Skeletal muscle satellite cell (primary cell): Measurements from ENCODE around the gene PAM.

ENCODE experiments used
- H3K27me3 ChIP-seq: 2 replicates; pipeline ENCODE4 v1.7.0; 2013; ENCODE audit warnings: low read length; ENCODE audit not compliant: control insufficient read depth, insufficient read depth
- H3K36me3 ChIP-seq: 2 replicates; pipeline ENCODE4 v1.7.0; 2013; ENCODE audit warnings: mild to moderate bottlenecking, control low read depth, low read length; ENCODE audit not compliant: insufficient read depth
- H3K4me1 ChIP-seq: 2 replicates; pipeline ENCODE4 v1.7.0; 2013; ENCODE audit warnings: low read length; ENCODE audit not compliant: control insufficient read depth, insufficient read depth
- H3K4me2 ChIP-seq: 2 replicates; pipeline ENCODE4 v1.7.0; 2013; ENCODE audit warnings: mild to moderate bottlenecking, low read length
- H3K4me3 ChIP-seq: 2 replicates; pipeline ENCODE4 v1.7.0; 2013; ENCODE audit warnings: low read length
- H3K9ac ChIP-seq: 2 replicates; pipeline ENCODE4 v1.7.0; 2013; ENCODE audit warnings: mild to moderate bottlenecking, low read depth, low read length, moderate library complexity
- H3K9me3 ChIP-seq: replicated peaks from 2 replicates; pipeline ENCODE4 v1.7.0; 2013; ENCODE audit warnings: mild to moderate bottlenecking, control low read depth, low read length

PAM gene

DNA sequence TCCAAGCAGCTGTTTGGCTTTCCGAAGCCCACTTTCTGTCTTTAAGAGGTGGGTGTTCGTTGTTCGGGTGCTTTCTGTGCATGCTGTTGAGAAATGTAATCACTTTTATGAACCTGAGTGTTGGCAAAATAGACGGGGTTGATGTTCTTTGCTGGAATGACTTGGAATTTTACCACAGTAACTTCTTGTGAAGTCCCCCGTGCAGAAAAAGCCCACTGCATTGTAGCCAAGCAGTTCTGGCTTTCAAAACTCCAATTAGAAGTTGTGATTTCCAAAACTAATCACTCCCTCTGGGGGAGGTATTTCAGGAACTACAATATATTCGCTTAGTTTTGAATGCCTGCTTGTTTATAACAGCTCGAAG lies 111.1 kb downstream of the PAM start:
- Histone ChIP-seq H3K4me2 (peak overlapping the region; percentile 91), H3K4me1 (peaks cover 22% of the 10 kb centered on the region), H3K9ac (peak overlapping the region; percentile 95), H3K36me3 (peaks cover 9% of the 10 kb centered on the region), H3K4me3 (peak overlapping the region; percentile 86), H3K27me3 (no peaks in the 10 kb centered on the region), H3K9me3 (no peaks in the 10 kb centered on the region)

DNA sequence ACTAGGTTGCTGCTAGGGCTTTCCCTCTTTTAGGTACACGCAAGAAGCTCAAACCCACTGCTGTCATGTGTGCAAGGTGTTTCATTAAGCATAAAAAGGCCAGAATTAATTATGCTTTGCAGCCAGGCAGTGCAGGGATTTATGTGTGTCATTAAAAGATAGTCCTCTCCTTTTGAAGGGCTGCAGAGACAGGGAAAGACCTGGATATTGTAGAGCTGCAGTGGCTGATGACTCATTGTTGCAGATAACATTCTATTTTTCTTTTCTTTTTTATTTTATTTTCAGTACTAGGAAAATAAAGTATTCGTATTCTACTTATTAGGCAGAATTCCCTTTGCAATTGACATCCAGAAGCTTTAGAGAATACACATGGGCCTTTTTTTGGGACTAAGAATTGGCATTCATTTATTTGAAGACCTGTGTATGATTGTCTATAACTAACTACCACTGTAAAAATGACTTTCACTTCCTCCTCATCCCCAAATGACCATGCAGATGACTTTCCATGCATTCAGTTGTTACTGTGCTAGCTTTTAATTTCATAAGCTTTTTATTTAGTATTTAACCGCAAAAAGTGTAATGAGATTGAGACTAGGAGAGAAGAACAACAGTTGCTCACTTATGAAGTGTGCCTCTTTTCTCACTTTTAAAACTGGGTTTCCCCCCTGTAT lies 113.0 kb downstream of the PAM start:
- Histone ChIP-seq H3K36me3 (peaks cover 9% of the 10 kb centered on the region), H3K9me3 (no peaks in the 10 kb centered on the region), H3K27me3 (no peaks in the 10 kb centered on the region), H3K9ac (no peak overlapping the region), H3K4me3 (no peak overlapping the region), H3K4me2 (peak overlapping the region; percentile 1), H3K4me1 (peaks cover 22% of the 10 kb centered on the region)

DNA sequence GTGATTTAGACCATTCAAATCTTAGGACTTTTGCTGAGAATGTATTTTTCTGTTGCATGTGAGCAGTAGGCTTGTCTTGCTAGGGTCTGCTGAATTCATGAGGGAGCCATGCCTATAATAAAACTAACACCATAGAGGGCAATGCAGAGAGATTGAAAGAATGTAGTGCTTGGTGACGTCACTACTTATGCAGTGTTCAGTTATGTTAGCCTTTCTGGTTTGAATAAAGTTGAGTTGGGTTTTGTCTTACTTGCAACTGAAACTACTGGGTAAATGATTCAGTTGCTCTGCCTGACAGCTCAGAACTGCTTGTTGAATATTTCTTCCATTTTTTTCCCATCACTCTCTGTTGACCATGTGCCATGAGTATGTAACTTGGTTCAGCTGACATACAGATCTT lies 114.1 kb downstream of the PAM start:
- no peak overlapping the region for H3K4me2 ChIP-seq
- H3K4me1 ChIP-seq, result peaks cover 22% of the 10 kb centered on the region
- H3K27me3 ChIP-seq, result no peaks in the 10 kb centered on the region
- H3K36me3 ChIP-seq, result peaks cover 9% of the 10 kb centered on the region
- no peak overlapping the region for H3K4me3 ChIP-seq
- no peak overlapping the region for H3K9ac ChIP-seq
- H3K9me3 ChIP-seq, result no peaks in the 10 kb centered on the region

DNA sequence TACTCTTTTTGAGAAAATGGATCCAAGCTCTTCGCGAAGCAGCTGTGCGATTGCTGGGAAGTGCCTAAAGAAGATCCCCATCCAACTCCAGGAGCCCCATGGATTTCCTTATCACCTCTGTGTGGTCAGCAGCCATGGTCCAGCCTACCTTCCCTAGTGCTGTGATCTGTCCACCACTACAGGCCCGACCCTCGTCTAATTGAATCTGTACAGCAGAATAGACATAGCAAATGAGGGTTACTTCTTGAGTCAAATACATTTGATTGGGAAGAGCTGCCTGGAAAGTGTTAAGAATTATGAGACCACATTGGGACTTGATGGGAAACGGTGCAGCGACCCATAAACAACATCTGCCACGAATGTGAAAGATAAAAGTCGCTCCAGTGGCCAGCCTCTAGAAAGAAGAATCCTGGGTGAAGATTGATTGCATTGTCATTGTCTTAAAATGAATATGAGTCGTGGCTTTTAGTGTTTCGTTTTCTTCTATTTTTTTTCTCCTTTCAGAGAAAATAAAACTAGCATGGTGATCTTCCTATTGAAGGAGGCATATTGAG lies 118.4 kb downstream of the PAM start:
- peaks cover 9% of the 10 kb centered on the region for H3K36me3 ChIP-seq
- no peak overlapping the region for H3K9ac ChIP-seq
- no peaks in the 10 kb centered on the region for H3K27me3 ChIP-seq
- H3K4me2 ChIP-seq, result no peak overlapping the region
- no peaks in the 10 kb centered on the region for H3K4me1 ChIP-seq
- H3K4me3 ChIP-seq, result no peak overlapping the region
- H3K9me3 ChIP-seq, result no peaks in the 10 kb centered on the region

DNA sequence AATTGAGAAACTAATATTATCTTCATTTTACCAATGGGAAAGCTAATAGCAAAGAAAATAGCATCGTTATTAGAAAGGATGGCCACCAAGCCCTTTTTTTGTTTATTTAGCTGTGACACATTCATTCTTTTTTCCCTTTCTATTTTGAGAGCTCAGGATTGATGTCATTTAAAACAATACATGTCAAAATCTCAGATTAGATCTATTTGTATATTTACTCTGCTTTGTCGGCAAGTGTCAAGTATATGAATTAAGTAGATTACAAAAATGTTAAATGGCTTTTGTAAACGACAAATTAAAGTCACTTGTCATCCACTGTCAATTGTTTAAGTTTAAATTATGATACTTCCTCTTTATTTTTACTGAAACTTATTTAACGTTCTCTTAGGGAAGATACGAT lies 118.9 kb downstream of the PAM start:
- no peaks in the 10 kb centered on the region for H3K4me1 ChIP-seq
- H3K36me3 ChIP-seq, result peaks cover 7% of the 10 kb centered on the region
- no peak overlapping the region for H3K4me3 ChIP-seq
- H3K4me2 ChIP-seq, result no peak overlapping the region
- H3K9me3 ChIP-seq, result no peaks in the 10 kb centered on the region
- no peak overlapping the region for H3K9ac ChIP-seq
- H3K27me3 ChIP-seq, result no peaks in the 10 kb centered on the region

DNA sequence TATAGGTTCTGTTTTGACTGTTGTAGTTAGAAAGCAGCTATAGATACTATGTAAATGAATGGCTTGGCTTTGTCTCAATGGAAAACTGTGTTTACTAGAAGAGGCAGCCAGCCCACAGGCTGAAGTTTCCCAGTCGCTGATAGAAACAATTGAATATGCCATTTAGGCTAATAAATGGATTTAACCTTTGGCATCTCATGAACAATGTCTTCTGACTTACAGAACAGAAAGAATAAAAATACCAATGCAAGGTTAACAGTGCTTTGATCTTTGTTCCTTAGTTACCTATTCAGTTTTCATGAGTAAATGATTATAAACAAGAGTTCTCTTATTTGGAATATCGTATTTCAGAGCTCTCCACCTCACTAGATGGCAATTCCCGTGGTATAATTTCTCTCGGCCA lies 120.6 kb downstream of the PAM start:
- Histone ChIP-seq H3K4me3 (no peak overlapping the region), H3K9me3 (no peaks in the 10 kb centered on the region), H3K9ac (no peak overlapping the region), H3K4me1 (no peaks in the 10 kb centered on the region), H3K36me3 (no peaks in the 10 kb centered on the region), H3K27me3 (no peaks in the 10 kb centered on the region), H3K4me2 (no peak overlapping the region)

DNA sequence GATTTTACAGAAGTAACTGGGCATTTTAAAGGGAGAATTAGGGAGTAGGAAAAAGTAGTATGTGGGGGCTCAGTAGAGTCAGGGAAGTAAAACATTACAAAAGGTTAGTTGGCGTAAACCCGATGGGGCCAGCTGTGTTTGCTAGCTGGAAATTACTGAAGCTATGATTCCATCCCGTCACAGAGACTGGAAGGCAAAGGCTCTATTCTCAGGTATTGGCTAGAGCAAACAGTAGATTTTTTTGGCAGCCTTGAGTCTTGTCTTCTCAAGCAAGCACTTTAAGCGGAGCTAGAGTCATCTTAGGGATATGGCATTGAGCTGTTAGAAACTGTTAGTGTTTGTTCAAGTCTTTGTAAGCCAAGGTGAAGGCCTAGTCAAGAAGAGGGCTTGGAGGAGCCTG lies 121.5 kb downstream of the PAM start:
- no peaks in the 10 kb centered on the region for H3K36me3 ChIP-seq
- no peaks in the 10 kb centered on the region for H3K4me1 ChIP-seq
- no peak overlapping the region for H3K4me3 ChIP-seq
- no peak overlapping the region for H3K9ac ChIP-seq
- H3K27me3 ChIP-seq, result no peaks in the 10 kb centered on the region
- no peak overlapping the region for H3K4me2 ChIP-seq
- no peaks in the 10 kb centered on the region for H3K9me3 ChIP-seq

DNA sequence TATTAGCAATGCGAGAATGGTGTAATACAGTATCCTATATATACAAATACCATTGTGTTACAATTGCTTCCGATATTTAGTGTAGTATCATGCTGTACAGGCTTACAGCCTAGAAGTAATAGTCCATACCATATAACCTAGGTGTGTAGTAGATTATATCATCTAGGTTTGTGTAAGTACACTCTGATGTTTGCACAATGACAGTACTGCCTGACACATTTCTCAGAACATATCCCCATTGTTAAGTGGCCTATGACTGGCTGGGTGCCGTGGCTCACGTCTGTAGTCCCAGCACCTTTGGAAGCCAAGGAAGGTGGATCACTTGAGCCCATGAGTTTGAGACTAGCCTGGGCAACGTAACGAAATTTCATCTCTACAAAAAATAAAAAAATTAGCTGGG lies 124.6 kb downstream of the PAM start:
- no peak overlapping the region for H3K9ac ChIP-seq
- no peak overlapping the region for H3K4me3 ChIP-seq
- H3K27me3 ChIP-seq, result no peaks in the 10 kb centered on the region
- H3K4me2 ChIP-seq, result no peak overlapping the region
- H3K4me1 ChIP-seq, result peaks cover 4% of the 10 kb centered on the region
- no peaks in the 10 kb centered on the region for H3K36me3 ChIP-seq
- no peaks in the 10 kb centered on the region for H3K9me3 ChIP-seq

DNA sequence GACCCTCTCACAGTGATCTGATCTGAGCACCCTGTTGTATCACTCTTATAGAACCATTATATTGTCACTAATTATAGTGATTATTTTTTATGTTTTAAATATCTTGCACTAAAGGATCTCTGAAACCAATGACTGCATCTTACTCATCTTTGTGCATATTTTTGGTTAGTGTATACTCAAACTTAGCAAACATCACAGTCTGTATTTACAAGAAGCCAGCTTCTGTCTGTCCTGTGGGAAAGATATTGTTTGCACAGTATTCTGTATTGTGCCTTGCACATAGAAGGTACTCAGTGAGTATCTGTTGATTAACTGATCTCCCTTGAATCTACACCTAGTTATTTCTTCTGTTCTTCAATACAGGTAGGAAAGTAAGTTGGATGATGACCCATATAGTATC lies 131.5 kb downstream of the PAM start:
- Histone ChIP-seq H3K4me2 (no peak overlapping the region), H3K9ac (no peak overlapping the region), H3K27me3 (no peaks in the 10 kb centered on the region), H3K4me1 (peaks cover 4% of the 10 kb centered on the region), H3K9me3 (no peaks in the 10 kb centered on the region), H3K36me3 (no peaks in the 10 kb centered on the region), H3K4me3 (no peak overlapping the region)

DNA sequence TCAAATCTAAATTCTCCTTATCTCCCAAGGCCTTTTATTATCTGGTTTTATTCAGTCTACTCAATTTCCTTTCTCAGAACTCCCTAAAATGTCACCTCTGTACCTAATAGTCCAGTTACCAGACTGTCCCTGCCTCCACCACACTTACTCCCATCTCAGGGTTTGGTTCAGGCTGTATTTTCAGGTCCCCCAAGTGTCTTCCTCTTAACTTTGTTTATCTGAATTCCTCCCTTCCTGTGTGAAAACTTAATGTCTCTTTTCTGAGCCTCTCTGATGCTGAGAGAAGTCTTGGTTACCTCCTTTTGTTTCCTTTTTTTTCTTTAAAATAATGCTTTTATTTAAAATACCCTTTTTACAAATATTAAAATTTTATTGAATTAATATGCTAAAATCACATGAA lies 133.4 kb downstream of the PAM start:
- H3K4me1 ChIP-seq, result peaks cover 4% of the 10 kb centered on the region
- no peak overlapping the region for H3K9ac ChIP-seq
- no peaks in the 10 kb centered on the region for H3K36me3 ChIP-seq
- no peak overlapping the region for H3K4me2 ChIP-seq
- H3K27me3 ChIP-seq, result no peaks in the 10 kb centered on the region
- no peak overlapping the region for H3K4me3 ChIP-seq
- no peaks in the 10 kb centered on the region for H3K9me3 ChIP-seq

DNA sequence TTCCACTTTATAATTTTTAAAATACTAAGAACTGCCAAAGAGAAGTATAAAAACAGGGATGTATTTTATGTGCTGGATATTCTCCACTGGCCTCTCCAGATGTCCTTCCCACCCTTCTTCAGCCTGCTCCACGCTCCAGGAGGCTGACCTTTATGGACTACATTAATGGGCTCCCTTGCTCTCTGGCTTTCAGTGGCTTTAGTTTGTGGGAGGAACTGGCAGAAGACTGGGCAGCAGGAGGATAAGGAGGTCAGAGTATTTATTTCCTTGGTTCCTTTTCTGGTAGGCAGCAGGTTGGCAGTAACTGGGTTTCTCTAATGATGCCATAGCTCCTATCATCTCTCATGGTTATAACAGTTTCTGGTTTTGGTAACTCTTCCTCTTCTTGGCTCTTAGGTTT lies 133.9 kb downstream of the PAM start:
- peaks cover 4% of the 10 kb centered on the region for H3K4me1 ChIP-seq

DNA sequence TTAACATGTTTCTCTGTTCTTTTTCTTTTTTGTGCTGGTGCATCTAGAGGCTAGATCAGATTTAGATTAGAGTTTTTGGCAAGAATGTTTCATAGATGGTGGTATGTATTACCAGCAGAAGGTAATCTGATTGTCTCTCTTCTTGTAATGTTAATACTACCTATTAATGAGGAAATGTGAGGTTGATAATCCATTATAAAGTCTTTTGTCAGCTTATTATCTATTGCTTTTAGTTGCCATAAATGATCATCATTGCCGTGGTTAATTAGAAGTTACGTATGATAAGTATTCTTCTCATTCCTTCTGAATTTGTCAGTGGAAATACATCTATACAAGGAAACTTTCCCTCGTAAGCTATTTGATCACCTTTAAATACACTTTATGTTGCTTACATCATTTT lies 135.0 kb downstream of the PAM start:
- H3K4me3 ChIP-seq, result no peak overlapping the region

More for the DNA sequence above, 133.9 kb downstream of the PAM start:
- H3K4me2 ChIP-seq, result no peak overlapping the region
- no peaks in the 10 kb centered on the region for H3K36me3 ChIP-seq
- no peaks in the 10 kb centered on the region for H3K27me3 ChIP-seq
- H3K9ac ChIP-seq, result no peak overlapping the region
- no peaks in the 10 kb centered on the region for H3K9me3 ChIP-seq
- H3K4me3 ChIP-seq, result no peak overlapping the region

More for the DNA sequence above, 135.0 kb downstream of the PAM start:
- Histone ChIP-seq H3K4me2 (no peak overlapping the region), H3K27me3 (no peaks in the 10 kb centered on the region), H3K9ac (no peak overlapping the region), H3K9me3 (no peaks in the 10 kb centered on the region), H3K4me1 (no peaks in the 10 kb centered on the region), H3K36me3 (no peaks in the 10 kb centered on the region)
